ENCODE measurements around the gene LRIG1.

Gene LRIG1

DNA sequence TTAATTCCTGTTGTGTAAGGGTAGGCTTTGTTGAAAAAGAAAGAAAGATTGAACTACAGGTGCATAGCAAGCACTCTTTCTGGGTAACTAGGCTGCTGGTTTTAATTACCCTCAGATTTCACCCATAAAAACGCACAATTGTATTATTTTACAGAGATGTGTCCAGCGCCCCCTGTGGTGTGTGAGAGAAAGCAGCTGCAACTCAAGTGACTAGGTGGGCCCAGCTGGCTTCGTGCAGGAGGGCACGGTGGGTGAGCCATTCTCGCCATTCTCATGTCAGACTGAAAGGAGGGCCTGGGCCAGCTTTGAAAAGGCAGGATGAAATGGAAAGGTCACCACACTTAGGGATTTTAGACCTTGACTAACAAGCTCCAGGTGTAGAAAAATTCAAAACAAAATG is 122.6 kb downstream of the LRIG1 start:
- peaks cover 57% of the 10 kb centered on the region for H3K36me3 Mint-ChIP-seq (ENCODE audit: insufficient read depth)
- peak in 1 of 2 donors; percentile 25 for DNase-seq (ENCODE audit: low spot score in 2 of 2)
- no peaks in the 10 kb centered on the region for H3K27me3 Mint-ChIP-seq
- peaks cover 11% of the 10 kb centered on the region for H3K4me1 Mint-ChIP-seq
- peak overlapping the region; percentile 89 for H3K27ac Mint-ChIP-seq (ENCODE audit: low read depth)
- no peak overlapping the region for H3K4me3 Mint-ChIP-seq
- ATAC-seq (replicated peaks; ENCODE audit: extremely low read depth, poor library complexity, severe bottlenecking): peak; percentile 51
- no peaks in the 10 kb centered on the region for H3K9me3 Mint-ChIP-seq

DNA sequence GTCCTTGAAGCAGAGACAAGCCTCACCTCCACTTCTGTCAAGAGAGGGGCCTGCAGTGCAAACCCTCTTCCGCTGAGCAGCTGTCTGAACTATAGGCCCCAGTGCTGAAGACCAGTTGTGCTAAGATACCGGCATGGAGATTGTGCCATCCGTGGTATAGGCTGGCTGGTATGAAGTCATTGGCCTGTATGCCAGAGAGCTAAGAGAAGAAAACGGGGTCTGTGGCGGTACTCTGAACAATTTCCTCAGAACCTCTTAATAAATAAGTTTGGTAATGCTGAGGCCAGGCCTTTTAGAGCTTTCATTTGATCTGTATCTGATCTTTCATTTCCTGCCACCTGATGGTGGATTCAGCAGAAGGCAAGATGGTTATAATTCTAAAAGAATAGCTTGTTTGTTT is 123.0 kb downstream of the LRIG1 start:
- peak overlapping the region; percentile 1 for H3K4me3 Mint-ChIP-seq
- H3K36me3 Mint-ChIP-seq (ENCODE audit: insufficient read depth): peaks cover 55% of the 10 kb centered on the region

DNA sequence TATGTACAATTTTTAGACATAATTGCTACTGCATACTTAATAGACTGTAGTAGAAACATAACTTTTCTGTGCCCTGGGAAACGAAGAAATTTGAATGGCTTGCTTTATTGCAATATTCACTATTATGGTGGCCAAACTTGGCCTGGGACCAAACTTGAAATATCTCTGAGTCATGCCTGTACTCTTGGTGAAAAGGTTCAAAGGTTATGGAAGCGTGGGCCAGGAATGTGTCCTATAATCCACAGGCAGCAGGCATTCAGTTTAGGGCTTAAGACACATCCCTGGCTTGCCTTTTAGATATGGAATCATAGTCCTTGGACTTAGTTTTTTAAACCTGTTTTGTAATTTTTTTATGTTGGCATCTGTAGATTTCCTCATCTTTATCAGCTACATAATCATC is 124.3 kb downstream of the LRIG1 start:
- DNase-seq (ENCODE audit: low spot score in 2 of 2): no peak
- peak overlapping the region; percentile 89 for H3K27ac Mint-ChIP-seq (ENCODE audit: low read depth)
- no peaks in the 10 kb centered on the region for H3K9me3 Mint-ChIP-seq
- H3K27me3 Mint-ChIP-seq: no peaks in the 10 kb centered on the region
- peaks cover 47% of the 10 kb centered on the region for H3K36me3 Mint-ChIP-seq (ENCODE audit: insufficient read depth)
- ATAC-seq (replicated peaks; ENCODE audit: extremely low read depth, poor library complexity, severe bottlenecking): no peak
- H3K4me3 Mint-ChIP-seq: no peak overlapping the region
- peaks cover 17% of the 10 kb centered on the region for H3K4me1 Mint-ChIP-seq

More for the DNA sequence above, 123.0 kb downstream of the LRIG1 start:
- peak; percentile 67 for ATAC-seq (replicated peaks; ENCODE audit: extremely low read depth, poor library complexity, severe bottlenecking)
- H3K27ac Mint-ChIP-seq (ENCODE audit: low read depth): peak overlapping the region; percentile 89
- no peaks in the 10 kb centered on the region for H3K27me3 Mint-ChIP-seq
- DNase-seq (ENCODE audit: low spot score in 2 of 2): no peak
- no peaks in the 10 kb centered on the region for H3K9me3 Mint-ChIP-seq
- H3K4me1 Mint-ChIP-seq: peaks cover 11% of the 10 kb centered on the region

DNA sequence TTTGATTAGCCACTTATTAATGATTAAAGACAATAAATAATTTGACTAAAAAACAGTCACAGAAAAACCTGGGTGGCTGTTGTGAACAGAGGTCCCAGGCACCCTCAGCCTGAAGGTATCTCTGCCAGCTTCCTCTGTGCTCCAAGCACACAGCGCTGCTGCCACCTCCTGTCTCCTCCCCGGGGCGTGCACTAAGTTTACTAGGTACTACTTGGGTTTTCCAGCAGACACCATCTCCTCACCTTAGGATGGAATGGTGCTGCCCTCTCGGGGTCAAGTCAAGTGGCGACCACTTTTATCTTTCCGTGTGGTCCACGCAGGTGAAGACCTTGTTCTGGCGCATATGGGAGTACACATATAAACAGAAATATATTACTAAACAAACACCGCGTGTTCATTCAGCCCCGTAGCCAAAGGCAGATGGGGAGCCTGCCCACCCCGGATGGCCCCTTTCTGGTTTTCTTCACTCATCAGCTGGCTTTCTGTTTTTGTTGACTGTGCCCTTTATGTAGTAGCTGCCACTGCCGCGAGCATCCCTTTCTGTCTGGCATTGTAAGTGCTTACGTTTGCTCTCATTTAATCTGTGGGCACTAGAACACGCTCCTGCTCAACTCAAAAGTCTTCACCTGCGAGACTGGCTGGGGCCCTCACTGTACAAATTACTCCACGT is 128.0 kb downstream of the LRIG1 start:
- H3K9me3 Mint-ChIP-seq: no peaks in the 10 kb centered on the region
- ATAC-seq (replicated peaks; ENCODE audit: extremely low read depth, poor library complexity, severe bottlenecking) (peak; percentile 91), DNase-seq (ENCODE audit: low spot score in 2 of 2) (peak in 1 of 2 donors; percentile 57)
- no peak overlapping the region for H3K4me3 Mint-ChIP-seq
- H3K4me1 Mint-ChIP-seq: peaks cover 16% of the 10 kb centered on the region
- peaks cover 18% of the 10 kb centered on the region for H3K36me3 Mint-ChIP-seq (ENCODE audit: insufficient read depth)
- peak overlapping the region; percentile 81 for H3K27ac Mint-ChIP-seq (ENCODE audit: low read depth)
- no peaks in the 10 kb centered on the region for H3K27me3 Mint-ChIP-seq

DNA sequence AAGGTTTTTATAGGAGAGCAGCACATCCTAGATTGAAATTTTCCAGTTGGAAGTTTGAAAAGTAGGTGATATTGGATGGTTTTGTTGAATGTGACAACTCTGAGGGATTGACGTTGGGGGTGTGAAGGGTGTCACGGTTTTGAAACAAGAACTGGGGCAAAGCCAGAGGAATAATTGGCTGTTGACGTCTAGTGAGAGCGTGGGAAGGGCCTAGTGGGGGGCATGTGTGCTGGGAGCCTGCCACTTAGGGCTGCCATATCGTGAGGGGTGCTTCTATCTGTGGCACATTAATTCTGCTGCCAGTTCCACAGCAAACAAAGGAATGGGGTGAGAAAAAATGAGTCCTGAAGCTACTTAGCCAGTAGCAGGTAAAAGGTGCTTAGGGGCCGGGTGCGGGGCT is 129.4 kb downstream of the LRIG1 start:
- Mint-ChIP-seq H3K9me3 (no peaks in the 10 kb centered on the region), H3K27ac (ENCODE audit: low read depth) (peak overlapping the region; percentile 19), H3K27me3 (no peaks in the 10 kb centered on the region), H3K4me3 (no peak overlapping the region), H3K4me1 (peaks cover 13% of the 10 kb centered on the region), H3K36me3 (ENCODE audit: insufficient read depth) (peaks cover 14% of the 10 kb centered on the region)
- no peak for ATAC-seq (replicated peaks; ENCODE audit: extremely low read depth, poor library complexity, severe bottlenecking)
- no peak for DNase-seq (ENCODE audit: low spot score in 2 of 2)

DNA sequence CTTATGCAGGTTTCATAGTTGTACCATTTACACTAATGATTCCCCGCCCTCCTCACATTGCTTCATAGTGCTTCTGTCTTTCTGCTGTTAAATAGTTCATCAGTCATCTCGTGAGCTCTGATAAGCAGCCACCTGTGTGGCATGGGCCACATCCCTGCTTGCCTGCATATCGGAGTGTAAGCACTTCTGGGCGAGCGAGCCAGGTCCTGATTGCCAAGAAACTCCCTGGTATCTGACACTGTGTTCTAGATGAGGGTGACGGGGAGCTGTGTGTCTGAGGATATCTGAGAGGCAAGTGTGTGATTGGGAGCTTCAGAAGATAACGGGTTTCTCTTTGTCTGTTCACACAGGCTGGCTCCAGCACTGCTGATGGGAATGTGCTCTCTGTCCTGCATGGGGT is 130.6 kb downstream of the LRIG1 start:
- Mint-ChIP-seq H3K27ac (ENCODE audit: low read depth) (peak overlapping the region; percentile 19), H3K4me1 (peaks cover 13% of the 10 kb centered on the region), H3K9me3 (no peaks in the 10 kb centered on the region), H3K36me3 (ENCODE audit: insufficient read depth) (peaks cover 8% of the 10 kb centered on the region), H3K27me3 (no peaks in the 10 kb centered on the region), H3K4me3 (no peak overlapping the region)
- ATAC-seq (replicated peaks; ENCODE audit: extremely low read depth, poor library complexity, severe bottlenecking): no peak
- no peak for DNase-seq (ENCODE audit: low spot score in 2 of 2)

GRCh38 chr3:66367979-66368378 is 132.8 kb downstream of the LRIG1 start:
- peaks cover 4% of the 10 kb centered on the region for H3K36me3 Mint-ChIP-seq (ENCODE audit: insufficient read depth)
- no peak overlapping the region for H3K4me3 Mint-ChIP-seq
- H3K27ac Mint-ChIP-seq (ENCODE audit: low read depth): peak overlapping the region; percentile 11
- DNase-seq (ENCODE audit: low spot score in 2 of 2): no peak
- no peak for ATAC-seq (replicated peaks; ENCODE audit: extremely low read depth, poor library complexity, severe bottlenecking)
- no peaks in the 10 kb centered on the region for H3K9me3 Mint-ChIP-seq
- H3K27me3 Mint-ChIP-seq: no peaks in the 10 kb centered on the region
- peaks cover 13% of the 10 kb centered on the region for H3K4me1 Mint-ChIP-seq

DNA sequence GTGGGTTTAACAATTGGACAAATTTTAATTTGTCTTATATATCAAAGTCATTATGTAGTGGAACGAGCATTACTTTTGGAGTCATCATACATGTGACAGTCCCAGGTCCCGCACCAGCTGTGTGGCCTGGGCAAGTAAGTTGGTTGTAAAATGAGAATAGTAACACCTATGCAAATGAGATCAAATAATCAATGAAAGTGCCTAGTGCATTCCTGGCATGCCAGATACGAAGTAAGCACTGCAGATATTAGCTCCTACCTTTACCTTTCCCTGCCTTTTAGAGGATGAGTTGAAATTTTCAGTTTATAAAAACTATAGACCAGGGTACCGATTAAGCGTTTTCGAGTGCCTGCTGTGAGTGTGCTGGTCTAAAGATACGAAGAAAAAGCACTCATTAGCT is 134.1 kb downstream of the LRIG1 start:
- no peak overlapping the region for H3K4me3 Mint-ChIP-seq
- no peak overlapping the region for H3K27ac Mint-ChIP-seq (ENCODE audit: low read depth)
- ATAC-seq (replicated peaks; ENCODE audit: extremely low read depth, poor library complexity, severe bottlenecking): no peak
- no peaks in the 10 kb centered on the region for H3K9me3 Mint-ChIP-seq
- no peak for DNase-seq (ENCODE audit: low spot score in 2 of 2)
- peaks cover 6% of the 10 kb centered on the region for H3K4me1 Mint-ChIP-seq
- no peaks in the 10 kb centered on the region for H3K27me3 Mint-ChIP-seq
- H3K36me3 Mint-ChIP-seq (ENCODE audit: insufficient read depth): peaks cover 8% of the 10 kb centered on the region

DNA sequence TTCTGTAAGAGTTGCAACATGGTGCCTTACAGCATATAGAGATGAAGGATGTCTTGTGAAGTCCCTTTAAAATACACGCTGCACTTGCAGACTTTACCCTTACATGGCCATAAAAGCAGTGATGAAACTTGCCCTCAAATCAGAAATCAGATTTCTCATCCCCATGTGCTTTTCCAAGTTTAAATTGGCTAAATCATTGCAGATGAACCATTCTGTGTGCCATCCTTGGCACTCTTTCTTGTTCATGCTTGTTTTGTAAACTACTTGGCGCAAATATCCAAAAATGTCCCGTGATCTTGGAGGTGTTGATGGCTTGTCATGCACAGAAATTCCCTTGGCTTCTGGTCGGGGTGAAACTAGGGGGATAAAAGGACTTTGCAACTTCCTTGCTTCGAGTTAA is 135.7 kb downstream of the LRIG1 start:
- ATAC-seq (replicated peaks; ENCODE audit: extremely low read depth, poor library complexity, severe bottlenecking) (no peak), DNase-seq (ENCODE audit: low spot score in 2 of 2) (no peak)
- no peak overlapping the region for H3K27ac Mint-ChIP-seq (ENCODE audit: low read depth)
- no peaks in the 10 kb centered on the region for H3K9me3 Mint-ChIP-seq
- H3K27me3 Mint-ChIP-seq: no peaks in the 10 kb centered on the region
- H3K36me3 Mint-ChIP-seq (ENCODE audit: insufficient read depth): peaks cover 10% of the 10 kb centered on the region
- H3K4me3 Mint-ChIP-seq: no peak overlapping the region
- H3K4me1 Mint-ChIP-seq: no peaks in the 10 kb centered on the region

- no peak overlapping the region for H3K27ac Mint-ChIP-seq (ENCODE audit: low read depth)
- DNase-seq (ENCODE audit: low spot score in 2 of 2): no peak
Observed at GRCh38 chr3:66363148-66363547, 137.7 kb downstream of the LRIG1 start.

GRCh38 chr3:66362541-66362941 is 138.3 kb downstream of the LRIG1 start:
- ATAC-seq (replicated peaks; ENCODE audit: extremely low read depth, poor library complexity, severe bottlenecking) (no peak), DNase-seq (ENCODE audit: low spot score in 2 of 2) (no peak)
- Mint-ChIP-seq H3K4me3 (no peak overlapping the region), H3K9me3 (no peaks in the 10 kb centered on the region), H3K27me3 (no peaks in the 10 kb centered on the region), H3K36me3 (ENCODE audit: insufficient read depth) (peaks cover 7% of the 10 kb centered on the region), H3K27ac (ENCODE audit: low read depth) (no peak overlapping the region), H3K4me1 (no peaks in the 10 kb centered on the region)

More at GRCh38 chr3:66363148-66363547, 137.7 kb downstream of the LRIG1 start:
- ATAC-seq (replicated peaks; ENCODE audit: extremely low read depth, poor library complexity, severe bottlenecking): no peak
- Mint-ChIP-seq H3K36me3 (ENCODE audit: insufficient read depth) (peaks cover 7% of the 10 kb centered on the region), H3K4me1 (no peaks in the 10 kb centered on the region), H3K4me3 (no peak overlapping the region), H3K27me3 (no peaks in the 10 kb centered on the region), H3K9me3 (no peaks in the 10 kb centered on the region)

DNA sequence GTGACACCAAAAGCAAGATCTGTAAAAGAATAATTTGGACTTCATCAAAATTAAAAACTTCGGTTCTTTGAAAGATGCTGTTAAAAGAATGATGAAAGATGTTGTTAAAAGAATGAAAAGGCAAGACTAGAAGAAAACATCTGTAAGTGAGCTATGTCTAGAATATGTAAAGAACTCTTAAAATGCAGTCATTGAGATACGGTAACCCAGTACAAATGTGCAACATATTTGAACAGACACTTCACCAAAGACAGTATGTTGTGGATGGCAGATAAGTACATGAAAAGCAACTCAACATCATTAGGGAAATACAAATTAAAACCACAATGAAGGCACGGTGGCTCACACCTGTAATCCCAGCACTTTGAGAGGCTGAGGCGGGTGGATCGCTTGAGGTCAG is 139.5 kb downstream of the LRIG1 start:
- Mint-ChIP-seq H3K27ac (ENCODE audit: low read depth) (peak overlapping the region; percentile 83), H3K4me1 (no peaks in the 10 kb centered on the region), H3K36me3 (ENCODE audit: insufficient read depth) (peaks cover 7% of the 10 kb centered on the region), H3K4me3 (no peak overlapping the region), H3K27me3 (no peaks in the 10 kb centered on the region), H3K9me3 (no peaks in the 10 kb centered on the region)
- DNase-seq (ENCODE audit: low spot score in 2 of 2) (no peak), ATAC-seq (replicated peaks; ENCODE audit: extremely low read depth, poor library complexity, severe bottlenecking) (no peak)

- Mint-ChIP-seq H3K4me3 (no peak overlapping the region), H3K36me3 (ENCODE audit: insufficient read depth) (no peaks in the 10 kb centered on the region), H3K9me3 (no peaks in the 10 kb centered on the region), H3K4me1 (peaks cover 29% of the 10 kb centered on the region), H3K27me3 (no peaks in the 10 kb centered on the region), H3K27ac (ENCODE audit: low read depth) (peak overlapping the region; percentile 90)
- no peak for ATAC-seq (replicated peaks; ENCODE audit: extremely low read depth, poor library complexity, severe bottlenecking)
- no peak for DNase-seq (ENCODE audit: low spot score in 2 of 2)
Observed at GRCh38 chr3:66355997-66356396, 144.8 kb downstream of the LRIG1 start.
